GM10847 (cell line): ENCODE results near the gene FYB1.

ENCODE experiments used
- POLR2A ChIP-seq: IDR thresholded peaks from 2 replicates; pipeline ENCODE4 v1.6.1; 2011; ENCODE audit not compliant: insufficient read length; ENCODE audit errors: extremely low read depth

The FYB1 gene, protein sequence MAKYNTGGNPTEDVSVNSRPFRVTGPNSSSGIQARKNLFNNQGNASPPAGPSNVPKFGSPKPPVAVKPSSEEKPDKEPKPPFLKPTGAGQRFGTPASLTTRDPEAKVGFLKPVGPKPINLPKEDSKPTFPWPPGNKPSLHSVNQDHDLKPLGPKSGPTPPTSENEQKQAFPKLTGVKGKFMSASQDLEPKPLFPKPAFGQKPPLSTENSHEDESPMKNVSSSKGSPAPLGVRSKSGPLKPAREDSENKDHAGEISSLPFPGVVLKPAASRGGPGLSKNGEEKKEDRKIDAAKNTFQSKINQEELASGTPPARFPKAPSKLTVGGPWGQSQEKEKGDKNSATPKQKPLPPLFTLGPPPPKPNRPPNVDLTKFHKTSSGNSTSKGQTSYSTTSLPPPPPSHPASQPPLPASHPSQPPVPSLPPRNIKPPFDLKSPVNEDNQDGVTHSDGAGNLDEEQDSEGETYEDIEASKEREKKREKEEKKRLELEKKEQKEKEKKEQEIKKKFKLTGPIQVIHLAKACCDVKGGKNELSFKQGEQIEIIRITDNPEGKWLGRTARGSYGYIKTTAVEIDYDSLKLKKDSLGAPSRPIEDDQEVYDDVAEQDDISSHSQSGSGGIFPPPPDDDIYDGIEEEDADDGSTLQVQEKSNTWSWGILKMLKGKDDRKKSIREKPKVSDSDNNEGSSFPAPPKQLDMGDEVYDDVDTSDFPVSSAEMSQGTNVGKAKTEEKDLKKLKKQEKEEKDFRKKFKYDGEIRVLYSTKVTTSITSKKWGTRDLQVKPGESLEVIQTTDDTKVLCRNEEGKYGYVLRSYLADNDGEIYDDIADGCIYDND

GRCh38 chr5:39219437-39219836 is at the start of gene FYB1:
Gene FYB1 (minus strand): TSS chr5:39219563. CDS start chr5:39202960, 16,603 bp downstream.
- no peak for TF ChIP-seq POLR2A

- no peak for TF ChIP-seq POLR2A
These were observed 47.8 kb upstream of the FYB1 start for GRCh38 chr5:39267186-39267585.

DNA sequence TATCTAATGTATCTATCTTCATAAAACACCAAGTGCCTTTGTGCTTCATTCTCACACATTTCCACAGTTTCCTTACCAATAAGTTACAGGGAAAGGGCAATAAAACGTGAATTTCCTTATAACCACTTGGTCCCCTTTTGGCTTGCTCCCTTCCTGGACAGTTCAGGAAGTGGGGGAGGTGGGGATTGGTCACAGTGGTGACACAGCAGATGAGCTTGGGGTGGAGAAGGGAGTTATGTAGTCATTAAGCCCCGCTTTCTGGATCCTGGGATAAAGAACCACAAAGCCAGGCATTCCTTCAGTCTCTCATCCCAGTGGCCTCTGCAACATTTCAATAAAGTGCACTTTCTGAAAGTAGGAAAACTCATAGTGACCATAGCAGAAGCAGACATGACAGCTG is 47.1 kb upstream of the FYB1 start:
- no peak for TF ChIP-seq POLR2A

DNA sequence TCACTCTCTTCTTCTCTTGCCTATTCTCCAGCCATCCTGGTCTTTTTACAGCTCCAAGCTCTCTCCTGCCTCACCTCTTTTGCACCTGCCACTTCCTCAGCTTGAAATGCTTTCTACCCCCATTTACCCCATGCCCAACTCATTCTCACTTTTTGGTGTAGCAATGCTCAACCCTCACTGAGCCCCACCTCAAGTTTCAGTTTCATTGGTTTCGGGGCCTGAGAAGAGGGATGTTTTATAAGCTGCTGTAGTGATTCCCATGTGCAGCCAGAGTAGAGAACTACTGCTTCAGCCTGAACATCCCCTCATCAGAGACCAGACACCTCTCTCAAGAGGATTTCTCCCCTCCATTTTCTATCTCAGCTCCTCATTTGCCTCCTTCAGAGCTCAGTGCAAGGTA is 45.2 kb upstream of the FYB1 start:
- TF ChIP-seq POLR2A: no peak

DNA sequence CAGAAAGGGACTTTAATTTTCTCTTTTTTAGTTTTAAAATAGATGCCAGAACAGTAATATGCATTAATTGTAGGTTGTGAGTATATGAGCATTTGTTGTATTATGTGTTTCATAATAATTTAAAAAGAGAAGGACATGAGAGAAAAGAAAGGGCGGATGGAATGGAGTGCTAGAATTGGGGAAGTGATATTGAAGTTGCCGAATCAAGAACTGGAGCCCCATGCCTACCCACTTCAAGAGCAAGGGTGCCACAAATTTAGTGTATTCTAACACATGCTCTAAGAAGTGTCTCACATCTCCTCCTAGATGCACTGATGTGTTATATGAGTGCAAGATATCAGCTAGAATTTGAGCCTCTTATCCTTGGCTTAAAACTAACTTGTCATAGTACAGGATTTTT is 43.6 kb upstream of the FYB1 start:
- TF ChIP-seq POLR2A: no peak

- TF ChIP-seq POLR2A: no peak
These were observed 40.7 kb upstream of the FYB1 start for GRCh38 chr5:39260095-39260494.

DNA sequence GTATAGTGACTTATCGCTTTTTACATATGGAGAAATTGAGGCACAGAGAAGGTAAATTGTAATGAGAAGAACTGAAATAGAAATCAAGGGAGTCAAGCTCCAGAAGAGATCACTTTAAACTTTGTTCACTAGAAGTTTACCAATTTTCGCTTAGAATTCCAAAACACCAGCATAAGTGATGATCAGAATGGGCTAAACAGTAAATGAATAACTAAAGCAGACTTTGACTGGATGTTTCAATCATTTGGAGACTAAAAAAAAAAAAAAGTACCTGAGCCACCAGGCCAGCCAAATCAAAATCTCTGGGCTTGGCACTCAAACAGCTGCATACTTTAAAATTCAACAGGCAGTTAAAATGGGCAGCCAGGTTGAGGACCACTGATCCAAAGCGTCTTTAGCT is 38.2 kb upstream of the FYB1 start:
- no peak for TF ChIP-seq POLR2A

DNA sequence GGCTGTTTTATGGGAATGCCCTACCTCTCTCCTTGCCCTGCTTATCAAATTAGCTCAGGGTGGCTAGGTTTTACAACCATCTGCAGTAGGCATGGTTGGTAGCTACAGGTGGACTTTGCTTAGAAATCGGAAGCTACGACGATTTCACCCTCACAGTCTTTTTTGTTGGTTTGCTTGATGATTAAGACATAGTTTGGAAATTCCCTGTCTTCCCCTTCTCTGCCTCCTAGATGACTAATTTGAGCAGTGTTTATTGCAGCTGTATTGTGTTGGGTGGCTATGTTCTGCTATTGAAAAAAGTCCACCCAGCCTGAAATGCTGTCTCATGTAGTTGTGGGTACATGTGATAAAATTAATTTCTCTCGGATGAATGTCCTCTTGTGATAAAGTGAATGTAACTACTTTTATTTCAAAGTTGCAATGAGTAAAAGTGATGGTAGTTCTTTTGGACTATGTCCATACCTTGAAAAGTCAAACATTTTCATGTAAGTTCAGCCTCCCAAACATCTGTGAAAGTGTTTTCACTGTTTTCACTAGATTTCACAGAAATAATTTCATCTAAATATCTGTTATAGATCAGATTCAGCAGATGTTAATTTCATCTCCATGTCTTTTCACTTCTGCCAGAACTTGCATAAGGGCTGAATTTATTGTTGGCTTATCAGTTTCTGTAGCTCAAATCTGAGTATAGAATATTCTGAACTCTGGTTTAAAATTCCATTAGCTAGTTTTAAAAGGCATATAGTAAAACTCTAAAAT is 37.3 kb upstream of the FYB1 start:
- no peak for TF ChIP-seq POLR2A

DNA sequence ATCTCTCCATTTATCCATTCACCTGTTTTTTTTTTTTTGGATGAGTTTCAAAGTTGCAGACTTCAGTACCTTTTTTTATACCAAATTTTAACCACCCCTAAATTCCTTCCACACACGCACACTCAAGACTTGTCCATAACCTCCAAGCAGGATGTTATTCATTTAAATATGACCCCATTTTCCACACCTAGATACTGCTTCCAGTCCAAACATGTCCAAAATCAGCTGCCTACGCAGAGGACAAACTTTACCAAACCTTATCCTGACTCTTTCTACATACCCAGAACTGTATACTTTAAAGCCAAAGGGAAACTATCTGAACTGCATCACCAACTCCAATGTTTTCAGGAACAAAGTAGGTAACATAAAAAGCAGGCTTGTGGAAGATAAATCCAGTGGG is 36.0 kb upstream of the FYB1 start:
- TF ChIP-seq POLR2A: no peak

- TF ChIP-seq POLR2A: no peak
These were observed 35.3 kb upstream of the FYB1 start for GRCh38 chr5:39254671-39255070.

DNA sequence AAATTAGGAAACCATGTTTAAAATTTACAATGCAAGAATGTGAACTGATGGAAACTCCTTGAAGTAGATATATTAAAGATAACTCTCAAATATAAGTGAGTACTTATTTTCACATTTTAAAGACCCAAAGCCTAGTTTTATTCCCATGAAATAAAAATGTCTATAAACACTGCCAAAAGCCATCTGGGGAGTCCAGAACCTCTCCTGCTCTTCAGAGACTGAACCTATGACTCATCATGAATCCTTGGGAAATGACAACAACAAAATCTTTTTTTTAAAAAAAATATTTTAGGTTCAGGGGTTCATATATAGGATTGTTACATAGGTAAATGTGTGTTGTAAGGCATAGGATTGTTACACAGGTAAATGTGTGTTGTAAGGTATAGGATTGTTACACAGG is 33.8 kb upstream of the FYB1 start:
- TF ChIP-seq POLR2A: no peak

- TF ChIP-seq POLR2A: no peak
These were observed 30.4 kb upstream of the FYB1 start for GRCh38 chr5:39249564-39250274.

- TF ChIP-seq POLR2A: no peak
These were observed 29.7 kb upstream of the FYB1 start for GRCh38 chr5:39249069-39249468.

DNA sequence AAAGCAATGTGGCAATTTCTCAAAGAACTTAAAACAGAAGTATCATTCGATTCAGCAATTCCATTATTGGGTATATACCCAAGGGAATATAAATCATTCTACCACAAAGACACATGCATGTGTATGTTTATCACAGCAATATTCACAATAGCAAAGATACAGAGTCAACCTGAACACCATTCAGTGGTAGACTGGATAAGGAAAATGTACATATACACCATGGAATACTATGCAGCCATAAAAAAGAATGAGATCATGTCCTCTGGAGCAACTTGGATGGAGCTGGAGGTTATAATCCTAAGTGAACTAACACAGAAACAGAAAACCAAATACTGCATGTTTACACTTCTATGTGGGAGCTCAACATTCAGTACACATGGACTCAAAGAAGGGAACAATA is 21.4 kb upstream of the FYB1 start:
- TF ChIP-seq POLR2A: no peak
